ENCODE results near the gene FOLR2. TPM values are rescaled to one million over a fixed set of nuclear protein-coding genes. Genes with fewer than 3 reads are reported as not detected.

Gene FOLR2
- total and polyA plus RNA-seq, 3 donors from 2014 or later, result 1.3 to 37.3 (median 8.7) TPM

GRCh38 chr11:72235351-72236057, 18.9 kb downstream of the FOLR2 start:
- no peaks in the 10 kb centered on the region for H3K9me3 ChIP-seq
- TF ChIP-seq POLR2A (IDR thresholded peaks at IDR 0.05) (no peak), CTCF (IDR thresholded peaks at IDR 0.05) (no peak)
- no peaks in the 10 kb centered on the region for H3K36me3 ChIP-seq (ENCODE audit: low read depth, missing control alignments)
- H3K27ac ChIP-seq, result no peak overlapping the region
- intact Hi-C loops (cut with DNase I; ENCODE audit: low total_unique reads), result no loop called here
- peak; percentile 12 for DNase-seq
- WGBS, 2 donors, result 90 to 92% methylated on average over 9 to 17 of the region's 17 CpGs
- H3K4me3 ChIP-seq, result no peak overlapping the region
- H3K4me1 ChIP-seq, result peaks cover 8% of the 10 kb centered on the region
- H3K27me3 ChIP-seq, result no peaks in the 10 kb centered on the region

- Histone ChIP-seq H3K4me3 (no peak overlapping the region), H3K27ac (no peak overlapping the region), H3K9me3 (no peaks in the 10 kb centered on the region), H3K36me3 (ENCODE audit: low read depth, missing control alignments) (no peaks in the 10 kb centered on the region), H3K27me3 (no peaks in the 10 kb centered on the region), H3K4me1 (peaks cover 10% of the 10 kb centered on the region)
- TF ChIP-seq CTCF (IDR thresholded peaks at IDR 0.05), result no peak
- no peak for TF ChIP-seq POLR2A (IDR thresholded peaks at IDR 0.05)
- 74 to 75% methylated on average over 4 of the region's 4 CpGs for WGBS, 2 donors
- peak; percentile 8 for DNase-seq
- intact Hi-C loops (cut with DNase I; ENCODE audit: low total_unique reads), result no loop called here
Measured at GRCh38 chr11:72236083-72236697, 19.6 kb downstream of the FOLR2 start.

GRCh38 chr11:72236774-72237111, 20.1 kb downstream of the FOLR2 start:
- H3K27ac ChIP-seq, result no peak overlapping the region
- TF ChIP-seq CTCF (IDR thresholded peaks at IDR 0.05) (no peak), POLR2A (IDR thresholded peaks at IDR 0.05) (no peak)
- no peaks in the 10 kb centered on the region for H3K9me3 ChIP-seq
- no peak overlapping the region for H3K4me3 ChIP-seq
- DNase-seq, result no peak
- 71 to 78% methylated on average over 2 of the region's 2 CpGs for WGBS, 2 donors
- no peaks in the 10 kb centered on the region for H3K36me3 ChIP-seq (ENCODE audit: low read depth, missing control alignments)
- H3K27me3 ChIP-seq, result no peaks in the 10 kb centered on the region
- intact Hi-C loops (cut with DNase I; ENCODE audit: low total_unique reads), result no loop called here
- H3K4me1 ChIP-seq, result peaks cover 10% of the 10 kb centered on the region

GRCh38 chr11:72237112-72237931, 20.7 kb downstream of the FOLR2 start:
- Histone ChIP-seq H3K4me3 (no peak overlapping the region), H3K27ac (no peak overlapping the region), H3K4me1 (peaks cover 10% of the 10 kb centered on the region), H3K36me3 (ENCODE audit: low read depth, missing control alignments) (no peaks in the 10 kb centered on the region), H3K27me3 (no peaks in the 10 kb centered on the region), H3K9me3 (no peaks in the 10 kb centered on the region)
- intact Hi-C loops (cut with DNase I; ENCODE audit: low total_unique reads), result no loop called here
- 83 to 86% methylated on average over 14 to 19 of the region's 22 CpGs for WGBS, 2 donors
- peak; percentile 6 for DNase-seq
- TF ChIP-seq POLR2A (IDR thresholded peaks at IDR 0.05) (no peak), CTCF (IDR thresholded peaks at IDR 0.05) (no peak)
